Keratinocyte (primary cell): ENCODE results near the gene CMIP. TPM values are rescaled to one million over a fixed set of nuclear protein-coding genes. Genes with fewer than 3 reads are reported as not detected.

ENCODE experiments used
- DNase-seq: peaks from one replicate; pipeline ENCODE4 v3.0.0-alpha.2; 2011; ENCODE audit warnings: low read depth, missing footprints, low spot score
- FAIRE-seq: peaks from 2 replicates; lab custom pipeline; 2011; peaks lifted over from hg19 to GRCh38; lab: Jason Lieb, UNC
- H2AFZ ChIP-seq: 2 replicates; pipeline ENCODE4 v1.6.0; 2012; ENCODE audit warnings: low read length, control low read depth, inconsistent platforms; ENCODE audit not compliant: control insufficient read depth
- H3K27ac ChIP-seq: 2 replicates; pipeline ENCODE4 v1.5.1; 2011; ENCODE audit warnings: low read length; ENCODE audit not compliant: control insufficient read depth, insufficient read depth
- H3K27me3 ChIP-seq: 3 replicates; pipeline ENCODE4 v1.6.0; 2011; ENCODE audit warnings: low read length; ENCODE audit not compliant: control insufficient read depth, insufficient read depth; ENCODE audit errors: extremely low read depth
- H3K36me3 ChIP-seq, 2 experiments: 2 replicates in 1 of 2; 3 replicates in 1 of 2; pipeline ENCODE4 v1.5.1; 2011; ENCODE audit warnings: low read length in 2 of 2, mild to moderate bottlenecking in 1 of 2; ENCODE audit not compliant: control insufficient read depth in 2 of 2, insufficient read depth in 2 of 2; ENCODE audit errors: extremely low read depth in 1 of 2
- H3K4me1 ChIP-seq: 3 replicates; pipeline ENCODE4 v1.5.1; 2011; ENCODE audit warnings: low read length; ENCODE audit not compliant: control insufficient read depth, insufficient read depth; ENCODE audit errors: extremely low read depth
- H3K4me2 ChIP-seq: 3 replicates; pipeline ENCODE4 v1.6.0; 2011; ENCODE audit warnings: low read depth, low read length; ENCODE audit not compliant: control insufficient read depth, insufficient read depth; ENCODE audit errors: extremely low read depth
- H3K4me3 ChIP-seq, 3 experiments: fragments of 200-600 bp in 1 of 3; sonication (generic) in 1 of 3; 2 replicates in 2 of 3; 3 replicates in 1 of 3; pipeline ENCODE4 v1.5.1; 2011 to 2016; ENCODE audit warnings: low read length in 3 of 3, mild to moderate bottlenecking in 3 of 3, control low read depth in 2 of 3, inconsistent platforms in 1 of 3, low read depth in 1 of 3, mixed read lengths in 1 of 3, mixed run types in 1 of 3, moderate library complexity in 1 of 3; ENCODE audit not compliant: control insufficient read depth in 2 of 3, insufficient read depth in 2 of 3; ENCODE audit errors: extremely low read depth in 1 of 3
- H3K79me2 ChIP-seq: 2 replicates; pipeline ENCODE4 v1.6.0; 2012; ENCODE audit warnings: low read length; ENCODE audit not compliant: control insufficient read depth, insufficient read depth
- H3K9ac ChIP-seq: 3 replicates; pipeline ENCODE4 v1.6.0; 2011; ENCODE audit warnings: low read length; ENCODE audit not compliant: control insufficient read depth, insufficient read depth; ENCODE audit errors: extremely low read depth
- H3K9me1 ChIP-seq: 3 replicates; pipeline ENCODE4 v1.6.0; 2011; ENCODE audit warnings: low read length; ENCODE audit not compliant: control insufficient read depth, insufficient read depth; ENCODE audit errors: extremely low read depth
- H3K9me3 ChIP-seq: 2 replicates; pipeline ENCODE4 v1.5.1; 2012; ENCODE audit warnings: low read depth, low read length; ENCODE audit not compliant: control insufficient read depth
- H4K20me1 ChIP-seq: 3 replicates; pipeline ENCODE4 v1.6.0; 2011; ENCODE audit warnings: low read length; ENCODE audit not compliant: control insufficient read depth, insufficient read depth; ENCODE audit errors: extremely low read depth
- CTCF ChIP-seq, 3 experiments: IDR thresholded peaks in 1 of 3; conservative IDR thresholded peaks in 1 of 3; optimal IDR thresholded peaks in 1 of 3; 2 replicates in 2 of 3; 3 replicates in 1 of 3; pipeline versions ENCODE3 to v1.5.1; 2011; ENCODE audit warnings: low read length in 3 of 3, mild to moderate bottlenecking in 3 of 3, moderate library complexity in 2 of 3, control low read depth in 1 of 3, inconsistent platforms in 1 of 3; ENCODE audit not compliant: insufficient read depth in 2 of 3; ENCODE audit errors: extremely low read depth in 1 of 3
- EZH2 ChIP-seq: IDR thresholded peaks from one replicate; pipeline ENCODE4 v1.6.1; 2012; ENCODE audit warnings: inconsistent platforms, mild to moderate bottlenecking, low read length, moderate library complexity
- dilution Hi-C: fragments of 300-500 bp; cut with MboI; formaldehyde crosslinking; loops from one replicate; pipeline ENCODE4 v1.7.0; 2020; ENCODE audit warnings: low sequenced_read_pairs; ENCODE audit not compliant: extremely low pct_ligation_motif_present
- polyA plus RNA-seq, 5 experiments: library from polyadenylated mRNA; depleted of rRNA in 3 of 5; stranded (reverse) in 3 of 5; stranded (forward) in 1 of 5; unstranded in 1 of 5; fragments of >200 nt; gene quantifications; 1 replicate in 1 of 5; 2 replicates in 3 of 5; 3 replicates in 1 of 5; pipeline versions ENCODE4 v1.2.1 to v1.2.3, GENCODE V29; 2011 to 2012; ENCODE audit warnings: missing spikeins in 2 of 5, low read depth in 1 of 5, low replicate concordance in 1 of 5

CMIP gene
- polyA plus RNA-seq, 1 donor (not counting 4 experiments of a cell fraction or from before 2014, with no cell fraction given), result 5.0 TPM

- Histone ChIP-seq H3K36me3 (peaks cover 5 to 6% of the 10 kb centered on the region in 2 experiments), H3K9ac (no peak overlapping the region), H3K9me1 (no peaks in the 10 kb centered on the region), H4K20me1 (no peaks in the 10 kb centered on the region), H3K9me3 (no peaks in the 10 kb centered on the region), H3K4me2 (no peak overlapping the region), H2AFZ (no peak overlapping the region), H3K79me2 (peaks cover 70% of the 10 kb centered on the region), H3K4me3 (no peak overlapping the region), H3K27ac (no peak overlapping the region), H3K27me3 (no peaks in the 10 kb centered on the region), H3K4me1 (peaks cover 29% of the 10 kb centered on the region)
- no peak for FAIRE-seq
- no peak for TF ChIP-seq CTCF (optimal IDR thresholded peaks at IDR 0.05 in 1 of 3, IDR thresholded peaks at IDR 0.05 in 1 of 3, conservative IDR thresholded peaks at IDR 0.05 in 1 of 3; ENCODE audit: extremely low read depth in 1 of 3, insufficient read depth in 2 of 3, low read length in 3 of 3)
- TF ChIP-seq EZH2, result no peak
- no peak for DNase-seq
- dilution Hi-C loops, result no loop called here
These were observed 133.5 kb downstream of the CMIP start for GRCh38 chr16:81578076-81578475.

GRCh38 chr16:81578636-81579413, 134.2 kb downstream of the CMIP start:
- Histone ChIP-seq H4K20me1 (no peaks in the 10 kb centered on the region), H2AFZ (no peak overlapping the region), H3K4me2 (no peak overlapping the region), H3K79me2 (peaks cover 70% of the 10 kb centered on the region), H3K27ac (no peak overlapping the region), H3K9ac (no peak overlapping the region), H3K9me1 (no peaks in the 10 kb centered on the region), H3K36me3 (peaks cover 5 to 7% of the 10 kb centered on the region in 2 experiments), H3K9me3 (no peaks in the 10 kb centered on the region), H3K27me3 (no peaks in the 10 kb centered on the region), H3K4me1 (peaks cover 36% of the 10 kb centered on the region), H3K4me3 (no peak overlapping the region)
- dilution Hi-C loops, result no loop called here
- DNase-seq (no peak), FAIRE-seq (no peak)
- TF ChIP-seq CTCF (optimal IDR thresholded peaks at IDR 0.05 in 1 of 3, IDR thresholded peaks at IDR 0.05 in 1 of 3, conservative IDR thresholded peaks at IDR 0.05 in 1 of 3; ENCODE audit: extremely low read depth in 1 of 3, insufficient read depth in 2 of 3, low read length in 3 of 3), result no peak
- no peak for TF ChIP-seq EZH2
